Right atrium auricular region (tissue), 2 donors: Measurements from ENCODE around the gene TMEM255B. TPM values are rescaled to one million over a fixed set of nuclear protein-coding genes. Genes with fewer than 3 reads are reported as not detected.

Experiments used
- DNase-seq: peaks from one replicate; pipeline ENCODE4 v3.0.0-alpha.2; 2019; ENCODE audit warnings: low spot score
- H3K27ac ChIP-seq, 2 donors: fragments of 200-600 bp; sonication (generic); 1 replicate in 1 of 2; 2 replicates in 1 of 2; pipeline ENCODE4 v1.5.1; 2016 to 2019
- H3K27me3 ChIP-seq, 2 donors: fragments of 200-600 bp; sonication (generic); one replicate each; pipeline versions ENCODE4 v1.5.1 to v1.6.0; 2017 to 2019
- H3K36me3 ChIP-seq: fragments of 200-600 bp; sonication (generic); one replicate; pipeline ENCODE4 v1.5.1; 2016
- H3K4me1 ChIP-seq, 2 donors: fragments of 200-600 bp; sonication (generic); one replicate each; pipeline versions ENCODE4 v1.5.1 to v1.6.0; 2017 to 2019
- H3K4me3 ChIP-seq, 2 donors: fragments of 200-600 bp; sonication (generic); 1 replicate in 1 of 2; 2 replicates in 1 of 2; pipeline ENCODE4 v1.5.1; 2017 to 2019; ENCODE audit warnings: mild to moderate bottlenecking in 1 of 2, moderate library complexity in 1 of 2
- H3K9me3 ChIP-seq, 2 donors: fragments of 200-600 bp; sonication (generic); one replicate each; pipeline ENCODE4 v1.5.1; 2019
- CTCF ChIP-seq, 2 donors: fragments of 200-600 bp; sonication (generic); IDR thresholded peaks; one replicate each; pipeline ENCODE4 v1.5.1; 2019; ENCODE audit warnings: antibody characterized with exemption in 2 of 2
- total RNA-seq, 2 donors: library from RNA; depleted of rRNA; stranded (reverse); fragments of >200 nt; gene quantifications; one replicate each; pipeline ENCODE4 v1.1.0, GENCODE V29; 2016

The TMEM255B gene
- total RNA-seq, 2 donors from 2014 or later: 5.2 to 6.0 TPM

GRCh38 chr13:113759525-113760137 is 605 bp downstream of the TMEM255B start:
- Histone ChIP-seq H3K27ac (peak overlapping the region; percentile 62 to 68), H3K4me1 (peaks cover 0 to 16% of the 10 kb centered on the region in 2 donors), H3K27me3 (no peaks in the 10 kb centered on the region), H3K4me3 (peak overlapping the region; percentile 59 to 65), H3K9me3 (no peaks in the 10 kb centered on the region), H3K36me3 (no peaks in the 10 kb centered on the region)
- DNase-seq: no peak
- no peak for TF ChIP-seq CTCF (IDR thresholded peaks at IDR 0.05)

- Histone ChIP-seq H3K4me1 (peaks cover 0 to 16% of the 10 kb centered on the region in 2 donors), H3K27ac (no peak overlapping the region), H3K4me3 (no peak overlapping the region), H3K27me3 (no peaks in the 10 kb centered on the region), H3K9me3 (no peaks in the 10 kb centered on the region), H3K36me3 (no peaks in the 10 kb centered on the region)
- no peak for DNase-seq
- no peak for TF ChIP-seq CTCF (IDR thresholded peaks at IDR 0.05)
Observed at GRCh38 chr13:113761136-113761535, 2.1 kb downstream of the TMEM255B start.

- DNase-seq: no peak
- TF ChIP-seq CTCF (IDR thresholded peaks at IDR 0.05): no peak
- no peak overlapping the region for H3K4me3 ChIP-seq
- no peak overlapping the region for H3K27ac ChIP-seq
- no peaks in the 10 kb centered on the region for H3K36me3 ChIP-seq
- H3K9me3 ChIP-seq: no peaks in the 10 kb centered on the region
- H3K27me3 ChIP-seq: no peaks in the 10 kb centered on the region
- H3K4me1 ChIP-seq: peaks cover 0 to 16% of the 10 kb centered on the region in 2 donors
Observed at GRCh38 chr13:113762075-113762474, 3.0 kb downstream of the TMEM255B start.

- no peak overlapping the region for H3K27ac ChIP-seq
- no peak overlapping the region for H3K4me3 ChIP-seq
- no peaks in the 10 kb centered on the region for H3K36me3 ChIP-seq
- H3K9me3 ChIP-seq: no peaks in the 10 kb centered on the region
- no peak for DNase-seq
- no peaks in the 10 kb centered on the region for H3K27me3 ChIP-seq
- peaks cover 0 to 16% of the 10 kb centered on the region in 2 donors for H3K4me1 ChIP-seq
- no peak for TF ChIP-seq CTCF (IDR thresholded peaks at IDR 0.05)
Observed at GRCh38 chr13:113762538-113762937, 3.5 kb downstream of the TMEM255B start.

DNA sequence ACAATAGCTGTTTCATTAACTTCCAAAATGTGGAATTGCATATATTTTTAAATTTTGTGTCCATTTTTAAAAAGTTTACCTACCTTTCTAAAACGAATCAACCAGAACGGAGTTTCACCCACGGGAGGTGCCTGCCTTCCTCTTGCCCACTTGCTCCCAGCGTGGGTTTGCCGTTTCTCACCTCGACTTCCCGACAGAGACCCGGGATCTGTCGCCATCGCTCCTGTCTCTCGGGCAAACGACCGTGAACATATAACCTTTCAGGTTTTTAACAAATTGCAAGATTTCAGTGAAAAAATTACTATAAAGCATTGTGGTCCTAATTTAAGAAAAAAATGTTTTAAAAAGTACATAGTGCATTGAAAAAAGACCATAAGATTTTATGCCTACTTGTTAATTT is 4.2 kb downstream of the TMEM255B start:
- Histone ChIP-seq H3K27ac (no peak overlapping the region), H3K9me3 (no peaks in the 10 kb centered on the region), H3K27me3 (no peaks in the 10 kb centered on the region), H3K36me3 (no peaks in the 10 kb centered on the region), H3K4me3 (no peak overlapping the region), H3K4me1 (peaks cover 0 to 12% of the 10 kb centered on the region in 2 donors)
- no peak for DNase-seq
- no peak for TF ChIP-seq CTCF (IDR thresholded peaks at IDR 0.05)
